Vagina (tissue), 2 donors: ENCODE results near the gene TOX3. TPM values are rescaled to one million over a fixed set of nuclear protein-coding genes. Genes with fewer than 3 reads are reported as not detected.

Experiments used
- DNase-seq, 2 donors: peaks; one replicate each; pipeline ENCODE4 v3.0.0-alpha.2; 2017; ENCODE audit errors: extremely low spot score in 2 of 2
- H3K27ac ChIP-seq: fragments of 200-600 bp; sonication (generic); one replicate; pipeline ENCODE4 v1.5.1; 2019
- H3K27me3 ChIP-seq: fragments of 200-600 bp; sonication (generic); one replicate; pipeline ENCODE4 v1.5.1; 2019
- H3K36me3 ChIP-seq, 2 donors: fragments of 200-600 bp; sonication (generic); one replicate each; pipeline ENCODE4 v1.5.1; 2017 to 2019
- H3K4me1 ChIP-seq: fragments of 200-600 bp; sonication (generic); one replicate; pipeline ENCODE4 v1.5.1; 2019
- H3K4me3 ChIP-seq, 2 donors: fragments of 200-600 bp; sonication (generic); 1 replicate in 1 of 2; 2 replicates in 1 of 2; pipeline ENCODE4 v1.5.1; 2016 to 2019
- H3K9me3 ChIP-seq: fragments of 200-600 bp; sonication (generic); one replicate; pipeline ENCODE4 v1.5.1; 2019
- POLR2A ChIP-seq, 2 donors: fragments of 450-650 bp; IDR thresholded peaks; one replicate each; pipeline ENCODE4 v1.6.1; 2017; ENCODE audit warnings: antibody characterized with exemption in 2 of 2, mild to moderate bottlenecking in 2 of 2, moderate library complexity in 2 of 2
- POLR2AphosphoS5 ChIP-seq, 2 donors: sonication (generic); formaldehyde crosslinking; IDR thresholded peaks; one replicate each; pipeline ENCODE4 v1.9.0; 2017; ENCODE audit warnings: antibody characterized with exemption in 2 of 2, mild to moderate bottlenecking in 2 of 2, low read depth in 1 of 2; ENCODE audit not compliant: insufficient read depth in 1 of 2
- intact Hi-C: fragments of 100-400 bp; cut with DNase I; formaldehyde crosslinking; loops from one replicate; pipeline ENCODE4 v1.15.1; 2023
- total RNA-seq: library from RNA; depleted of rRNA; stranded (reverse); fragments of >200 nt; gene quantifications from one replicate; pipeline ENCODE4 v1.2.3, GENCODE V29; 2016
- TF ChIP-seq, protein P1 (sequence below), 3 experiments: fragments of 450-650 bp in 2 of 3; fragments of 200-600 bp in 1 of 3; sonication (generic) in 1 of 3; IDR thresholded peaks; one replicate each; pipeline ENCODE4 v1.5.1; 2017 to 2019; ENCODE audit warnings: antibody characterized with exemption in 3 of 3, mild to moderate bottlenecking in 2 of 3, moderate library complexity in 2 of 3

TOX3 gene
- total RNA-seq, 1 donor from 2014 or later = 1.2 TPM

DNA sequence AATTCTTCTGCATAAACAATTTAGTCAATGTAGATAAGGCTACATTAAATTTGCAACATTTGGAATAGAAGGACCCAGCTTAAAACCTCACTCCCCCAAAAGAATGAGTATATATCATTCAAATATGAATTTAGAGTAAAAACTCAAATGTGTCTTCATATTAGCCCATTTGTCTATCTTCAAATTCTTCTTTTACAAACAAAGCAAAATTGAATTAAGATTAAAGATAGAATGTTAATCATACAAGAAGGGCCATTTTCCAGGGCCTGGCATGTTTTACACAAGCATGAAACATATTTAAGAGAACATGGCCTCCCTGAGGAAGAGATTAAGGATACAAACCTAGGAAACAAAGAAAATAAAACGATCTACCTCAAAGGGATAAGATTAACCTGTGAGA, 8.4 kb downstream of the TOX3 start:
- TF ChIP-seq, protein P1, sequence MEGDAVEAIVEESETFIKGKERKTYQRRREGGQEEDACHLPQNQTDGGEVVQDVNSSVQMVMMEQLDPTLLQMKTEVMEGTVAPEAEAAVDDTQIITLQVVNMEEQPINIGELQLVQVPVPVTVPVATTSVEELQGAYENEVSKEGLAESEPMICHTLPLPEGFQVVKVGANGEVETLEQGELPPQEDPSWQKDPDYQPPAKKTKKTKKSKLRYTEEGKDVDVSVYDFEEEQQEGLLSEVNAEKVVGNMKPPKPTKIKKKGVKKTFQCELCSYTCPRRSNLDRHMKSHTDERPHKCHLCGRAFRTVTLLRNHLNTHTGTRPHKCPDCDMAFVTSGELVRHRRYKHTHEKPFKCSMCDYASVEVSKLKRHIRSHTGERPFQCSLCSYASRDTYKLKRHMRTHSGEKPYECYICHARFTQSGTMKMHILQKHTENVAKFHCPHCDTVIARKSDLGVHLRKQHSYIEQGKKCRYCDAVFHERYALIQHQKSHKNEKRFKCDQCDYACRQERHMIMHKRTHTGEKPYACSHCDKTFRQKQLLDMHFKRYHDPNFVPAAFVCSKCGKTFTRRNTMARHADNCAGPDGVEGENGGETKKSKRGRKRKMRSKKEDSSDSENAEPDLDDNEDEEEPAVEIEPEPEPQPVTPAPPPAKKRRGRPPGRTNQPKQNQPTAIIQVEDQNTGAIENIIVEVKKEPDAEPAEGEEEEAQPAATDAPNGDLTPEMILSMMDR (IDR thresholded peaks at IDR 0.05) = no peak
- no peak for TF ChIP-seq POLR2AphosphoS5 (IDR thresholded peaks at IDR 0.05; ENCODE audit: insufficient read depth in 1 of 2, low read depth in 1 of 2)
- no peak for TF ChIP-seq POLR2A (IDR thresholded peaks at IDR 0.05)
- Histone ChIP-seq H3K4me3 (no peak overlapping the region), H3K27me3 (no peaks in the 10 kb centered on the region), H3K9me3 (no peaks in the 10 kb centered on the region), H3K27ac (no peak overlapping the region), H3K36me3 (no peaks in the 10 kb centered on the region), H3K4me1 (no peaks in the 10 kb centered on the region)
- intact Hi-C loops = no loop called here
- DNase-seq = no peak

DNA sequence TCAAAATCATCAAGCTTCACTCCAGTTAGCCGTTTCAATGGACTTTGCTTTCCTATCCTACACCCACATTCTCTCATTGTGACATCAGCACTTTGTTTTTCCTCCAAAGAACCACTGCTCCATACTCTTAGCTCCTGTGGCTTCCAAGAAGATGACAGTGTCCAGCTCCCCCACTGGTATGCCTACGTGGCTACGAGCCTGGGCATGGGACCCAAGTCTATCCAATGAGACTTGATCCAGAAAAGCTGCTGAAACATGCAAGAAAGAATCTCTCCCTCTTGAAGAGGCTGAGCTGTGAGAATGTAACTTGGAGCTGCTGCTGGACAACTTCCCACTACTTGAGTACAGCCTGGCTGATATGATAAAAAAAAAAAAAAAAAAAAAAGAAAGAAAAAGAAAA, 9.4 kb downstream of the TOX3 start:
- TF ChIP-seq POLR2AphosphoS5 (IDR thresholded peaks at IDR 0.05; ENCODE audit: insufficient read depth in 1 of 2, low read depth in 1 of 2) (no peak), POLR2A (IDR thresholded peaks at IDR 0.05) (no peak)
- TF ChIP-seq, protein P1 (IDR thresholded peaks at IDR 0.05) = no peak
- no peaks in the 10 kb centered on the region for H3K36me3 ChIP-seq
- no peaks in the 10 kb centered on the region for H3K9me3 ChIP-seq
- H3K27ac ChIP-seq = no peak overlapping the region
- H3K4me1 ChIP-seq = no peaks in the 10 kb centered on the region
- no peaks in the 10 kb centered on the region for H3K27me3 ChIP-seq
- no peak overlapping the region for H3K4me3 ChIP-seq
- intact Hi-C loops = no loop called here
- no peak for DNase-seq

DNA sequence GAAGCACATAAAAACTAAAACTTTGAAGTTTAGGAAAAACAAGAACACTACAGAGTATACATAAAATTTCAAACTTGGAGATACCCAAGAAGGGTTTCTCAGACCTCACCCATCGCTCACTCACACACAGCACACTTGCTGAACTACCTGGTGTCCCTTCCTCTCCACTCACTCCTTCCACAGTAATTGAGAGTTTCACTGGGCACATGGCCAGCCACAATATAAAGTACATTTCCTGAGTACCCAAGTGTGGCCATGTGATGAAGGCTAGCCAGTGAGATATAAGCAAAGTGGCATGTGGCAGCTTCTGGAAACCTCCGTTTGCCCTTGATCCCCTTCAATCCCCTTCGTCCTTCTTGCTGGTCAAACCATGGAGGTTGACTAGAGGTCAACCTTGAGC, 11.9 kb downstream of the TOX3 start:
- intact Hi-C loops = no loop called here

DNA sequence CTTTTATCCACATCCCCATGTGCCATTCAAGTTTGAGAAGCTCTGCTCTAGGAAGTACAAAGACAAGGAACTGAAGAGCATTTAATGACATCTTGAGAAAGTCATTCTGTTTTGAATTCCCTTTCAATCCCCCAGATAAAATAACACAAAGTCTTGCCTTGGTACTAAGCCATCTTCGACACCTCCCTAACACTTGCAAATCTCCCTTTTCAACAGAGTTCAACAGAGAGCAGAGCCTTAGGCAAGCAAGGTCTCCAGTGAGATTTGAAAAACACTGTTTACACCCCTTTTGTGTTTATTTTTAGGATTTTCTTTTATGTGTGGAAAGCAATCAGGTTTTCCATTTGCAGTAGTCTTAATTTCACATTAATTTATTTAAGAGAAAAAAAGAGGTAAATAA, 13.6 kb downstream of the TOX3 start:
- Histone ChIP-seq H3K27me3 (no peaks in the 10 kb centered on the region), H3K4me1 (no peaks in the 10 kb centered on the region), H3K36me3 (no peaks in the 10 kb centered on the region), H3K27ac (no peak overlapping the region), H3K9me3 (no peaks in the 10 kb centered on the region), H3K4me3 (no peak overlapping the region)
- DNase-seq = no peak
- intact Hi-C loops = no loop called here
- TF ChIP-seq, protein P1 (IDR thresholded peaks at IDR 0.05) = no peak
- TF ChIP-seq POLR2AphosphoS5 (IDR thresholded peaks at IDR 0.05; ENCODE audit: insufficient read depth in 1 of 2, low read depth in 1 of 2) (no peak), POLR2A (IDR thresholded peaks at IDR 0.05) (no peak)

More for the DNA sequence above, 11.9 kb downstream of the TOX3 start:
- DNase-seq = no peak
- Histone ChIP-seq H3K36me3 (no peaks in the 10 kb centered on the region), H3K4me1 (no peaks in the 10 kb centered on the region), H3K9me3 (no peaks in the 10 kb centered on the region), H3K27me3 (no peaks in the 10 kb centered on the region), H3K4me3 (no peak overlapping the region), H3K27ac (no peak overlapping the region)
- TF ChIP-seq, protein P1 (IDR thresholded peaks at IDR 0.05) = no peak
- no peak for TF ChIP-seq POLR2A (IDR thresholded peaks at IDR 0.05)
- no peak for TF ChIP-seq POLR2AphosphoS5 (IDR thresholded peaks at IDR 0.05; ENCODE audit: insufficient read depth in 1 of 2, low read depth in 1 of 2)

DNA sequence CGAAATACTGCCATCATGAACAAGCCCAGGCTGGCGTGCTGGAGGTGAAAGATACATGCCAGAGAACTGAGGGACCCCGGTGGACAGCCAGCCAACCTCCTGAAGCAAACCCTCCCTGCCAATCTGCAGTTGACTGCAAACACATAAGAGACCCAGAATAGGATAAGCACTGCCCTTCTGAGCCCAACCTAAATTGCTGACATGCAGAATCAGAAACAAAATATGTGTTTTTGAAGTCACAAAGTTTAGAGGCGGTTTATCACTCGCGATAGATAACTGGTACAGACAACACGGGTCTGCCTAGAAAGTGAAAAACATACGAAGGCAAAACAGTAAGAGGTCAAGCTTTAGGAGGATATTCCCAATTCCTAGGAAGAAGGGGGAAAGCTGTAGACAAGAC, 14.6 kb downstream of the TOX3 start:
- H3K9me3 ChIP-seq = no peaks in the 10 kb centered on the region
- H3K4me3 ChIP-seq = no peak overlapping the region
- no peaks in the 10 kb centered on the region for H3K4me1 ChIP-seq
- no peak for DNase-seq
- H3K36me3 ChIP-seq = no peaks in the 10 kb centered on the region
- intact Hi-C loops = no loop called here
- H3K27ac ChIP-seq = no peak overlapping the region
- no peaks in the 10 kb centered on the region for H3K27me3 ChIP-seq
- TF ChIP-seq POLR2AphosphoS5 (IDR thresholded peaks at IDR 0.05; ENCODE audit: insufficient read depth in 1 of 2, low read depth in 1 of 2) = no peak
- TF ChIP-seq POLR2A (IDR thresholded peaks at IDR 0.05) = no peak
- TF ChIP-seq, protein P1 (IDR thresholded peaks at IDR 0.05) = no peak
